ENCODE measurements around the gene TRIP12. TPM values are rescaled to one million over a fixed set of nuclear protein-coding genes. Genes with fewer than 3 reads are reported as not detected.
"Not testable (repeated sequence)": the region's sequence is repeated elsewhere in the genome, so short reads cannot be mapped to it uniquely, and the experiment has no call there.

TRIP12 gene
- total RNA-seq, 1 experiment from 2014 or later = 368 TPM

DNA sequence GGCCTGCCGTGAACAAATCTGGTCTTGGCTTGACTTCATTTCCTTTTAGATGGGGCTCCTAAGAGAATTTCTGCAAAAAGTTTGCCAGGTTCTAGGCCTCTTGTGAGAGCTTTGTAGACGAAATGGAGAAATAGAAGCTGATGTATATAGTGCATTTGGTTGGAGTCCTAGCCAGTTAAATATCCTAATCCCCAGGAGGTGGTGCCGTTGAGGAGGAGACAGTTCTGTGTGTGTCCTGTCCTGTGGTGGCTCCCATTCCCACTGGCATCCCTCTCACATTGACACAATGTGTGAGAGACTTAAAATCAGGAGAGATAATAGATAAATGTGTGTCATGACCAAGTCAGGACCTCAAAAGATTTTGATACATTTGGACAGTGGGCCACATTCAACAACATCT is 172.9 kb downstream of the TRIP12 start:
- Histone ChIP-seq H3K36me3 (ENCODE audit: control insufficient read depth, insufficient read depth, low read length) (no peaks in the 10 kb centered on the region), H3K9me3 (ENCODE audit: control insufficient read depth, insufficient read depth, low read depth, low read length) (no peaks in the 10 kb centered on the region), H3K27me3 (ENCODE audit: control insufficient read depth, insufficient read depth, low read length) (no peaks in the 10 kb centered on the region), H3K4me1 (ENCODE audit: control insufficient read depth, insufficient read depth, low read length) (no peaks in the 10 kb centered on the region), H3K27ac (ENCODE audit: low read length) (no peak overlapping the region), H3K4me3 (ENCODE audit: low read depth in 2 of 2, low read length in 2 of 2) (no peak overlapping the region)
- intact Hi-C loops (cut with micrococcal nuclease; ENCODE audit: unreplicated experiment) (no loop called here), in situ Hi-C loops (cut with HindIII; ENCODE audit: low pct_unique_long_range_greater_than_20kb, low sequenced_read_pairs) (no loop called here)
- CTCF ChIA-PET = no interaction called here
- no peak for DNase-seq (ENCODE audit: low read depth, low spot score)
- TF ChIP-seq SIN3A (IDR thresholded peaks at IDR 0.05; ENCODE audit: borderline replicate concordance, insufficient read depth, low read depth, low read length) (no peak), TCF7L2 (IDR thresholded peaks at IDR 0.05; ENCODE audit: low read depth, low read length) (no peak), CTCF (IDR thresholded peaks at IDR 0.05) (no peak; the same call in 1 of the 2 replicates), POLR2AphosphoS5 (IDR thresholded peaks at IDR 0.05; ENCODE audit: low read depth, low read length) (no peak), REST (IDR thresholded peaks at IDR 0.05; ENCODE audit: insufficient read depth in 1 of 2, low read depth in 2 of 2, low read length in 1 of 2) (no peak)
- POLR2A ChIA-PET = no interaction called here
- no TSS peak for BruUV-seq (replicated peaks)
- 0 out of 2 replicates have a peak, but pooled peaks have one; percentile 72 for ATAC-seq

DNA sequence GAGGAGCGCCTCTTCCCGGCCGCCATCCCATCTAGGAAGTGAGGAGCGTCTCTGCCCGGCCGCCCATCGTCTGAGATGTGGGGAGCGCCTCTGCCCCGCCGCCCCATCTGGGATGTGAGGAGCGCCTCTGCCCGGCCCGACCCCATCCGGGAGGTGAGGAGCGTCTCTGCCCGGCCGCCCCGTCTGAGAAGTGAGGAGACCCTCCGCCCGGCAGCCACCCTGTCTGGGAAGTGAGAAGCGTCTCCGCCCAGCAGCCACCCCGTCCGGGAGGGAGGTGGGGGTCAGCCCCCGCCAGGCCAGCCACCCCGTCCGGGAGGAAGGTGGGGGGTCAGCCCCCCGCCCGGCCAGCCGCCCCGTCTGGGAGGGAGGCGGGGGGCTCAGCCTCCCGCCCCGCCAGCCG is 179.1 kb downstream of the TRIP12 start:
- H3K36me3 ChIP-seq (ENCODE audit: control insufficient read depth, insufficient read depth, low read length); intact Hi-C loops (cut with micrococcal nuclease; ENCODE audit: unreplicated experiment); H3K4me3 ChIP-seq (ENCODE audit: low read depth in 2 of 2, low read length in 2 of 2); H3K27ac ChIP-seq (ENCODE audit: low read length); H3K27me3 ChIP-seq (ENCODE audit: control insufficient read depth, insufficient read depth, low read length); POLR2A ChIA-PET; DNase-seq (ENCODE audit: low read depth, low spot score); CTCF ChIA-PET; in situ Hi-C loops (cut with HindIII; ENCODE audit: low pct_unique_long_range_greater_than_20kb, low sequenced_read_pairs); BruUV-seq (replicated peaks); ATAC-seq; H3K9me3 ChIP-seq (ENCODE audit: control insufficient read depth, insufficient read depth, low read depth, low read length); H3K4me1 ChIP-seq (ENCODE audit: control insufficient read depth, insufficient read depth, low read length): not testable (repeated sequence)

- H3K4me1 ChIP-seq (ENCODE audit: control insufficient read depth, insufficient read depth, low read length) = no peaks in the 10 kb centered on the region
- BruUV-seq (replicated peaks) = no TSS peak
- no peak for DNase-seq (ENCODE audit: low read depth, low spot score)
- TF ChIP-seq REST (IDR thresholded peaks at IDR 0.05; ENCODE audit: insufficient read depth in 1 of 2, low read depth in 2 of 2, low read length in 1 of 2) = no peak
- TF ChIP-seq POLR2AphosphoS5 (IDR thresholded peaks at IDR 0.05; ENCODE audit: low read depth, low read length) = no peak
- TF ChIP-seq SIN3A (IDR thresholded peaks at IDR 0.05; ENCODE audit: borderline replicate concordance, insufficient read depth, low read depth, low read length) = no peak
- no peak for TF ChIP-seq CTCF (IDR thresholded peaks at IDR 0.05)
- no peak for TF ChIP-seq TCF7L2 (IDR thresholded peaks at IDR 0.05; ENCODE audit: low read depth, low read length)
- ATAC-seq = no peak
- in situ Hi-C loops (cut with HindIII; ENCODE audit: low pct_unique_long_range_greater_than_20kb, low sequenced_read_pairs) = no loop called here
- no peak overlapping the region for H3K4me3 ChIP-seq (ENCODE audit: low read depth in 2 of 2, low read length in 2 of 2)
- H3K9me3 ChIP-seq (ENCODE audit: control insufficient read depth, insufficient read depth, low read depth, low read length) = peaks cover 18% of the 10 kb centered on the region; the same call in 1 of the 2 replicates
- POLR2A ChIA-PET = no interaction called here
- intact Hi-C loops (cut with micrococcal nuclease; ENCODE audit: unreplicated experiment) = no loop called here
- no peaks in the 10 kb centered on the region for H3K36me3 ChIP-seq (ENCODE audit: control insufficient read depth, insufficient read depth, low read length)
- no peaks in the 10 kb centered on the region for H3K27me3 ChIP-seq (ENCODE audit: control insufficient read depth, insufficient read depth, low read length)
- no peak overlapping the region for H3K27ac ChIP-seq (ENCODE audit: low read length)
- CTCF ChIA-PET = no interaction called here
Measured at GRCh38 chr2:229740279-229740678, 181.5 kb downstream of the TRIP12 start.
